ENCODE results near the gene MAGI1. TPM values are rescaled to one million over a fixed set of nuclear protein-coding genes. Genes with fewer than 3 reads are reported as not detected.

MAGI1 gene
- total and polyA plus RNA-seq, 12 donors, result 5.7 to 58.2 (median 37.7) TPM

GRCh38 chr3:65655061-65655460 lies 383.7 kb downstream of the MAGI1 start:
- TF ChIP-seq, protein P1, sequence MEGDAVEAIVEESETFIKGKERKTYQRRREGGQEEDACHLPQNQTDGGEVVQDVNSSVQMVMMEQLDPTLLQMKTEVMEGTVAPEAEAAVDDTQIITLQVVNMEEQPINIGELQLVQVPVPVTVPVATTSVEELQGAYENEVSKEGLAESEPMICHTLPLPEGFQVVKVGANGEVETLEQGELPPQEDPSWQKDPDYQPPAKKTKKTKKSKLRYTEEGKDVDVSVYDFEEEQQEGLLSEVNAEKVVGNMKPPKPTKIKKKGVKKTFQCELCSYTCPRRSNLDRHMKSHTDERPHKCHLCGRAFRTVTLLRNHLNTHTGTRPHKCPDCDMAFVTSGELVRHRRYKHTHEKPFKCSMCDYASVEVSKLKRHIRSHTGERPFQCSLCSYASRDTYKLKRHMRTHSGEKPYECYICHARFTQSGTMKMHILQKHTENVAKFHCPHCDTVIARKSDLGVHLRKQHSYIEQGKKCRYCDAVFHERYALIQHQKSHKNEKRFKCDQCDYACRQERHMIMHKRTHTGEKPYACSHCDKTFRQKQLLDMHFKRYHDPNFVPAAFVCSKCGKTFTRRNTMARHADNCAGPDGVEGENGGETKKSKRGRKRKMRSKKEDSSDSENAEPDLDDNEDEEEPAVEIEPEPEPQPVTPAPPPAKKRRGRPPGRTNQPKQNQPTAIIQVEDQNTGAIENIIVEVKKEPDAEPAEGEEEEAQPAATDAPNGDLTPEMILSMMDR (IDR thresholded peaks at IDR 0.05), result no peak
- DNase-seq (no peak), ATAC-seq (no peak)
- Histone ChIP-seq H3K27me3 (no peaks in the 10 kb centered on the region), H3K4me3 (no peak overlapping the region), H3K27ac (no peak overlapping the region), H3K9me3 (peaks cover 0 to 7% (median 3%) of the 10 kb centered on the region in 11 donors), H3K4me1 (peaks cover 0 to 16% (median 4%) of the 10 kb centered on the region in 9 donors), H3K36me3 (no peaks in the 10 kb centered on the region)
- 96 to 98% methylated on average over 4 of the region's 4 CpGs for WGBS, 2 donors
- intact Hi-C loops (cut with DNase I), result no loop called here

DNA sequence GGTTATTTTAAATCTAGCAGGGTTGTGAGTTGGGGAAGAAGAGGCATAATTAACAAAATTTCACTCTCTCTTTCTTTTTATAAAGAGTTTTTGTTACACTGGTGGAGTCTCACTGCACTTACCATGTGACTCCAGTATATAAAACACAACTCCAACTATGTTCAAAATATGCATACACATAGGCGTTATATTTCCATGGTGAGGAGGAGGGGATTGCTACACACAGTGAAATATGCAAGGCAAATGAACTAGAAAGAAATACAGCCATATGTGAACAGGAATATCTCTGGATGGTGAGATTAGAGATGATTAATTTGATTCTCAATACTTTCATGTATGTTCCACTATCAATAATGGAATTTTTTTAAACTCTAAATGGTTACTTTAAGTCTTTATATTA lies 385.0 kb downstream of the MAGI1 start:
- WGBS, 2 donors, result 89 to 97% methylated on average over 1 of the region's 1 CpG
- H3K4me3 ChIP-seq, result no peak overlapping the region
- no peak for ATAC-seq
- no peak for DNase-seq
- peaks cover 0 to 16% (median 0%) of the 10 kb centered on the region in 9 donors for H3K4me1 ChIP-seq
- H3K36me3 ChIP-seq, result no peaks in the 10 kb centered on the region
- no peaks in the 10 kb centered on the region for H3K27me3 ChIP-seq
- TF ChIP-seq, protein P1 (IDR thresholded peaks at IDR 0.05), result no peak
- no peak overlapping the region for H3K27ac ChIP-seq
- peaks cover 0 to 10% (median 4%) of the 10 kb centered on the region in 11 donors for H3K9me3 ChIP-seq
- intact Hi-C loops (cut with DNase I), result no loop called here

DNA sequence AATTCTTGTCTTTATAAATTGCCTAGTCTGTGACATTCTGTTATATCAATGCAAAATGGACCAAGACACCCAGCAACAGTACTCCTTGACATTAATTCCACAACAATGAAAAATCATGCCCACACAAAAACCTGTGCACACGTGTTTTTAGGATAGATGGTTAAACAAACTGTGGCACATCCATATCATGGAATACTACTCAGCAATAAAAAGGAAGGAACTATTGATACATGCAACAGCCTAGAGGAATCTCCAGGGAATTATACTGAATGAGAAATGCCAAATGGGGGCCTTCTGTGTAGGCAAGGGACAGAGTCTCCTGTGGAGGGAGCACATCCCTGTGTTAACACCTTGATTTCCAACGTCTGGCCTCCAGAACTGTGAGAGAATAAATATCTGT lies 388.5 kb downstream of the MAGI1 start:
- TF ChIP-seq, protein P1 (IDR thresholded peaks at IDR 0.05), result no peak
- WGBS, 2 donors, result 93 to 94% methylated on average over 2 of the region's 2 CpGs
- Histone ChIP-seq H3K27me3 (no peaks in the 10 kb centered on the region), H3K9me3 (peaks cover 0 to 43% (median 21%) of the 10 kb centered on the region in 11 donors), H3K4me3 (no peak overlapping the region), H3K36me3 (no peaks in the 10 kb centered on the region), H3K4me1 (peaks cover 0 to 10% (median 0%) of the 10 kb centered on the region in 9 donors), H3K27ac (no peak overlapping the region)
- no peak for ATAC-seq
- intact Hi-C loops (cut with DNase I), result no loop called here
- no peak for DNase-seq

DNA sequence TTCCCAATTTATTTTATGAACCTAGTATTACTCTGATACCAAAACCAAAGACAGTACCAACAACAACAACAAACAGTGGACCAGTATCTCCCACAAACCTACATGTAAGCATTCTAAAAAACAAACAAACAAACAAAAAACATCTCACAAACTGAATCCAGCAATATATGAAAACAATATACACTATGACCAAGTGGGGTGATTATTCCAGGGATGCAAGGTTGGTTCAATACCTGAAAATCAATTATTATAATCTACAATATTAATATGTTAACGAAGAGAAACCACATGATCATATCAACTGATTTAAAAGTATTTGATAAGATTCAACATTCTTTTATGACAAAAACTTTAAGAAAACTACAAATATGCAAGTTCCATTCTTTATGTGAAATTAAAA lies 391.3 kb downstream of the MAGI1 start:
- intact Hi-C loops (cut with DNase I), result no loop called here
- Histone ChIP-seq H3K36me3 (no peaks in the 10 kb centered on the region), H3K9me3 (peaks cover 0 to 43% (median 21%) of the 10 kb centered on the region in 11 donors), H3K4me3 (no peak overlapping the region), H3K4me1 (peaks cover 0 to 15% (median 3%) of the 10 kb centered on the region in 9 donors), H3K27me3 (no peaks in the 10 kb centered on the region), H3K27ac (no peak overlapping the region)
- ATAC-seq (no peak), DNase-seq (no peak)
- WGBS, 2 donors, result 98 to 100% methylated on average over 1 of the region's 1 CpG
- TF ChIP-seq, protein P1 (IDR thresholded peaks at IDR 0.05), result no peak
